Uterus (tissue), 4 donors: ENCODE data around the gene FAM174C. TPM values are rescaled to one million over a fixed set of nuclear protein-coding genes. Genes with fewer than 3 reads are reported as not detected.

Source experiments
- DNase-seq, 2 donors: peaks; one replicate each; pipeline ENCODE4 v3.0.0-alpha.2; 2019 to 2020
- H3K27ac ChIP-seq, 2 donors: fragments of 200-600 bp; sonication (generic); 1 replicate in 1 of 2; 2 replicates in 1 of 2; pipeline ENCODE4 v1.5.1; 2016 to 2018
- H3K27me3 ChIP-seq, 2 donors: fragments of 200-600 bp; sonication (generic); one replicate each; pipeline ENCODE4 v1.5.1; 2018 to 2019; ENCODE audit warnings: control low read depth in 1 of 2
- H3K36me3 ChIP-seq, 2 donors: fragments of 200-600 bp; sonication (generic); one replicate each; pipeline ENCODE4 v1.5.1; 2019; ENCODE audit warnings: control low read depth in 1 of 2
- H3K4me1 ChIP-seq, 2 donors: fragments of 200-600 bp; sonication (generic); one replicate each; pipeline ENCODE4 v1.5.1; 2018 to 2019; ENCODE audit warnings: control low read depth in 1 of 2
- H3K4me3 ChIP-seq, 2 donors: fragments of 200-600 bp; sonication (generic); 1 replicate in 1 of 2; 2 replicates in 1 of 2; pipeline ENCODE4 v1.5.1; 2018 to 2019; ENCODE audit warnings: mild to moderate bottlenecking in 1 of 2
- H3K9me3 ChIP-seq, 2 donors: fragments of 200-600 bp; sonication (generic); one replicate each; pipeline ENCODE4 v1.5.1; 2019; ENCODE audit warnings: control low read depth in 1 of 2
- POLR2A ChIP-seq, 2 donors: fragments of 450-650 bp; IDR thresholded peaks; one replicate each; pipeline ENCODE4 v1.6.1; 2016; ENCODE audit warnings: antibody characterized with exemption in 2 of 2, mild to moderate bottlenecking in 1 of 2, moderate library complexity in 1 of 2
- intact Hi-C: fragments of 100-400 bp; cut with DNase I; formaldehyde crosslinking; loops from one replicate; pipeline ENCODE4 v1.15.1; 2023; ENCODE audit warnings: low total_unique reads
- total RNA-seq, 4 donors: library from RNA; depleted of rRNA in 3 of 4; stranded (reverse); fragments of >200 nt in 3 of 4; gene quantifications; one replicate each; pipeline versions ENCODE4 v1.1.0 to v1.2.4, GENCODE V29; 2014 to 2023
- TF ChIP-seq, protein P1 (sequence below), 4 experiments: fragments of 200-600 bp in 2 of 4; fragments of 450-650 bp in 2 of 4; sonication (generic) in 2 of 4; IDR thresholded peaks; one replicate each; pipeline ENCODE4 v1.5.1; 2016 to 2019; ENCODE audit warnings: antibody characterized with exemption in 4 of 4, mild to moderate bottlenecking in 2 of 4, moderate library complexity in 1 of 4
- donor health status: DM: yes; HTN: yes; CAD: no.

The FAM174C gene
- total RNA-seq, 4 donors from 2014 or later, result 2.1 to 24.3 (median 7.1) TPM

DNA sequence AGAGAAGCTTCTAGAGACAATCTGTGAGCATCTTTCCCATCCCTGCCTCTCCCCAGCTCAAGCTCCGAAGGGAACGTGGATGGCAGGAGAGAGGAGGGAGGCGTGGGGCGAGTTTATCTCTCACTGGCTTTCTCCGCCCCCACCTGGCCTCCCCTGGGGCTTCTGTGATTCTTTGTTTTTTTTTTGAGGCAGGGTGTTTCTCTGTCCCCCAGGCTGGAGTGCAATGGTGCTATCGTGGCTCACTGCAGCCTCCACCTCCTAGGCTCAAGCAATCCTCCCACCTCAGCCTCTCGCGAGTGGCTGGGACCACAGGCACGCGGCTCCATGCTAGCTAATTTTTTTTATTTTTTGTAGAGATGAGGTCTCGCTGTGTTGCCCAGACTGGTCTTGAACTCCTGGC lies 33.4 kb downstream of the FAM174C start:
- H3K4me1 ChIP-seq, result no peaks in the 10 kb centered on the region
- no peak overlapping the region for H3K4me3 ChIP-seq
- no peaks in the 10 kb centered on the region for H3K36me3 ChIP-seq
- intact Hi-C loops, result no loop called here
- H3K9me3 ChIP-seq, result no peaks in the 10 kb centered on the region
- H3K27me3 ChIP-seq, result peaks cover 0 to 8% of the 10 kb centered on the region in 2 donors
- no peak for TF ChIP-seq POLR2A (IDR thresholded peaks at IDR 0.05)
- TF ChIP-seq, protein P1, sequence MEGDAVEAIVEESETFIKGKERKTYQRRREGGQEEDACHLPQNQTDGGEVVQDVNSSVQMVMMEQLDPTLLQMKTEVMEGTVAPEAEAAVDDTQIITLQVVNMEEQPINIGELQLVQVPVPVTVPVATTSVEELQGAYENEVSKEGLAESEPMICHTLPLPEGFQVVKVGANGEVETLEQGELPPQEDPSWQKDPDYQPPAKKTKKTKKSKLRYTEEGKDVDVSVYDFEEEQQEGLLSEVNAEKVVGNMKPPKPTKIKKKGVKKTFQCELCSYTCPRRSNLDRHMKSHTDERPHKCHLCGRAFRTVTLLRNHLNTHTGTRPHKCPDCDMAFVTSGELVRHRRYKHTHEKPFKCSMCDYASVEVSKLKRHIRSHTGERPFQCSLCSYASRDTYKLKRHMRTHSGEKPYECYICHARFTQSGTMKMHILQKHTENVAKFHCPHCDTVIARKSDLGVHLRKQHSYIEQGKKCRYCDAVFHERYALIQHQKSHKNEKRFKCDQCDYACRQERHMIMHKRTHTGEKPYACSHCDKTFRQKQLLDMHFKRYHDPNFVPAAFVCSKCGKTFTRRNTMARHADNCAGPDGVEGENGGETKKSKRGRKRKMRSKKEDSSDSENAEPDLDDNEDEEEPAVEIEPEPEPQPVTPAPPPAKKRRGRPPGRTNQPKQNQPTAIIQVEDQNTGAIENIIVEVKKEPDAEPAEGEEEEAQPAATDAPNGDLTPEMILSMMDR (IDR thresholded peaks at IDR 0.05), result no peak
- H3K27ac ChIP-seq, result no peak overlapping the region
- no peak for DNase-seq

DNA sequence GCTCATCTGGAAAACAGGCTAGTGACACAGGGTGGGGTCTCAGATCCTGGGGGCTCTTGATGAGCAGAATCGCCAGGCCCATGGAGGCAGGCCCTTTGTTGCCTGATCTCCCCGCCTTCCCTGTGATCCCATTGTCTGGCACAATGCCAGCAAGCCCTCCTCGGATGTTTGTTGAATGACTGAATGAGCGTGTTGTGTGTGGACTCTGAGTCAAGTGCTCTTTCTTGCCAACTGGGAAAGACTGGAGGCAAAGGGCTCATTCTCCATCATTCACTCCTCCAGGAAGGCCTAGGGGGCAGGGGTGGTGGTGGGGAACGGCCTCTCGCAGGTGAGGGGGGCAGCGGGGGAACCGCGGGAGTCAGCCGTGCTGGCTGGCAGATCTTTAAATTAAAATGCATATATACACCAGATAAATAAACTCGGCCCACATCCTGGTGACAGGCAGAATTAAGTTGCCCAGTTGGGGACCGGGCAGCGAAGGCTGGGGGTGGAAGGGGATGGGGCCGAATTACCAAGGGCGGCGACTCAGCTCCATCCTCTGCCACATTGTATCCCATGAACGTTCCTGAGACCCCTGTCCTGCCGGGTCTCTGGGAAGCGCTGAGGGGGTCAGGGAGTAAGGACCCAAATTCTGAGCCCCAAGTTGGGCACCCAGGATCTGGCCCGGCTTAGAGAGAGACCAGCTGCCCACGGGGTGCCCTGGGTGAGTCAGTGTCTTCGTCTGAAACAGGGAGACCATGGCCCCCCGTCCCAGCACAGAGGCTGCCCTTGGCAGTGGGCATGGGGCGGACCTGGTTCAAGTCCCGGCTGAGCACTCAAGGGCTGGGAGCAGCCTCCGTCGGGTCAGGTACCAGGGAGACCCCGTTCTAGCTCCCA lies 34.9 kb downstream of the FAM174C start:
- Histone ChIP-seq H3K4me1 (no peaks in the 10 kb centered on the region), H3K27me3 (peaks cover 0 to 8% of the 10 kb centered on the region in 2 donors), H3K9me3 (no peaks in the 10 kb centered on the region), H3K36me3 (no peaks in the 10 kb centered on the region), H3K4me3 (no peak overlapping the region), H3K27ac (no peak overlapping the region)
- intact Hi-C loops, result no loop called here
- DNase-seq, result peak in 1 of 2 donors; percentile 10
- no peak for TF ChIP-seq POLR2A (IDR thresholded peaks at IDR 0.05)
- TF ChIP-seq, protein P1 (IDR thresholded peaks at IDR 0.05), result no peak

DNA sequence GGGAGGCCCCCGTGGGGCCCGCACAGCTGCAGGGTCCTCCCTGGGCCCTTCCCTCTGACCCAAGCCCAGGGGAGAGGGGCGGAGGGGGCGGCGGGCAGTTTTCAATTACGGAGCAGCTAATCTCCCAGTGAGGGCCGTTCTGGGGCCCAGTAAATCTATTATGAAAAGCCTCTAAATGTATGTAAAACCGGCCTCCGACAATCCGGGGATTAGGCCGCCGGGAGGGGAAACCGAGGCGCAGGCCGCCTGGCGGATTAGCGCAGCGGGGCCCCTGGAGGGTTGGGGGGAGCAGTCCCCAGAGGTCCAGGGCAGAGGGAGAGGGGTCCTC lies 35.5 kb downstream of the FAM174C start:
- no peak for TF ChIP-seq POLR2A (IDR thresholded peaks at IDR 0.05)
- TF ChIP-seq, protein P1 (IDR thresholded peaks at IDR 0.05), result no peak
- intact Hi-C loops, result no loop called here
- H3K27me3 ChIP-seq, result peaks cover 1 to 8% of the 10 kb centered on the region in 2 donors

GRCh38 chr19:1311543-1312091 lies 36.3 kb downstream of the FAM174C start:
- H3K4me1 ChIP-seq, result peaks cover 0 to 6% of the 10 kb centered on the region in 2 donors
- H3K9me3 ChIP-seq, result no peaks in the 10 kb centered on the region
- H3K36me3 ChIP-seq, result no peaks in the 10 kb centered on the region
- no peak for TF ChIP-seq POLR2A (IDR thresholded peaks at IDR 0.05)
- TF ChIP-seq, protein P1 (IDR thresholded peaks at IDR 0.05), result no peak
- no peak for DNase-seq
- H3K27ac ChIP-seq, result no peak overlapping the region
- H3K4me3 ChIP-seq, result no peak overlapping the region
- H3K27me3 ChIP-seq, result peaks cover 8% of the 10 kb centered on the region in 2 donors
- intact Hi-C loops, result no loop called here

More for the DNA sequence above, 35.5 kb downstream of the FAM174C start:
- Histone ChIP-seq H3K27ac (no peak overlapping the region), H3K36me3 (no peaks in the 10 kb centered on the region), H3K4me1 (peaks cover 0 to 3% of the 10 kb centered on the region in 2 donors), H3K9me3 (no peaks in the 10 kb centered on the region), H3K4me3 (no peak overlapping the region)
- no peak for DNase-seq
